WTC11 (cell line): ENCODE data around the gene DHPS. TPM values are rescaled to one million over a fixed set of nuclear protein-coding genes. Genes with fewer than 3 reads are reported as not detected.
"Not testable (repeated sequence)": the region's sequence is repeated elsewhere in the genome, so short reads cannot be mapped to it uniquely, and the experiment has no call there.

ENCODE experiments used
- ATAC-seq: fragments of 200-7000 bp; cut with Tn5 transposase; 2 replicates; pipeline ENCODE4 v1.10.0; 2021; ENCODE audit warnings: mild to moderate bottlenecking, moderate library complexity
- CTCF ChIA-PET: fragments of 300-600 bp; sonication (Branson Sonifier 250); formaldehyde crosslinking; loops from one replicate; lab custom pipeline; 2021; ENCODE audit warnings: antibody characterized with exemption; lab: Charles Lee
- POLR2A ChIA-PET: fragments of 350-600 bp; sonication (Branson Sonifier 250); formaldehyde crosslinking; loops from one replicate; lab custom pipeline; 2021; ENCODE audit warnings: antibody characterized with exemption; lab: Charles Lee
- DNase-seq: peaks from one replicate; pipeline ENCODE4 v3.0.0; 2021; ENCODE audit warnings: low spot score
- H3K27ac Mint-ChIP-seq: 2 replicates; pipeline ENCODE4 v1.8.0; 2021; ENCODE audit warnings: mixed read lengths
- H3K27me3 Mint-ChIP-seq: 2 replicates; pipeline ENCODE4 v1.8.0; 2021; ENCODE audit warnings: low read depth, mild to moderate bottlenecking, moderate library complexity, mixed read lengths
- H3K36me3 Mint-ChIP-seq: 2 replicates; pipeline ENCODE4 v1.8.0; 2021; ENCODE audit warnings: mixed read lengths
- H3K4me1 Mint-ChIP-seq: 2 replicates; pipeline ENCODE4 v1.8.0; 2022; ENCODE audit warnings: mixed read lengths
- H3K4me3 Mint-ChIP-seq: 2 replicates; pipeline ENCODE4 v1.8.0; 2021; ENCODE audit warnings: mild to moderate bottlenecking, moderate library complexity, mixed read lengths
- H3K9me3 Mint-ChIP-seq: 2 replicates; pipeline ENCODE4 v1.8.0; 2021; ENCODE audit warnings: mixed read lengths
- E2F4 ChIP-seq: sonication (generic); formaldehyde crosslinking; IDR thresholded peaks from 2 replicates; pipeline ENCODE4 v1.8.1; 2022; ENCODE audit warnings: low read depth, mild to moderate bottlenecking, moderate library complexity, missing genetic modification reagents, borderline replicate concordance
- E2F5 ChIP-seq: sonication (generic); formaldehyde crosslinking; IDR thresholded peaks from 2 replicates; pipeline ENCODE4 v1.8.1; 2022; ENCODE audit warnings: mild to moderate bottlenecking, moderate library complexity, missing genetic modification reagents
- KAT7 ChIP-seq: sonication (generic); formaldehyde crosslinking; IDR thresholded peaks from 2 replicates; pipeline ENCODE4 v1.8.1; 2023; ENCODE audit warnings: missing genetic modification reagents, mild to moderate bottlenecking, borderline replicate concordance
- MLX ChIP-seq: sonication (generic); formaldehyde crosslinking; IDR thresholded peaks from 2 replicates; pipeline ENCODE4 v1.8.1; 2023; ENCODE audit warnings: mild to moderate bottlenecking, missing genetic modification reagents, moderate library complexity
- OVOL2 ChIP-seq: fragments of 250-450 bp; sonication (Bioruptor Pico); IDR thresholded peaks from 2 replicates; pipeline ENCODE4 v1.9.0; 2021; ENCODE audit warnings: mild to moderate bottlenecking, borderline replicate concordance
- PRDM15 ChIP-seq: sonication (generic); formaldehyde crosslinking; IDR thresholded peaks from 2 replicates; pipeline ENCODE4 v1.8.0; 2022; ENCODE audit warnings: missing genetic modification reagents
- SOX15 ChIP-seq: fragments of 250-450 bp; sonication (Bioruptor Pico); IDR thresholded peaks from 2 replicates; pipeline ENCODE4 v1.9.0; 2021; ENCODE audit warnings: mild to moderate bottlenecking
- STAT6 ChIP-seq: sonication (generic); formaldehyde crosslinking; conservative IDR thresholded peaks from 2 replicates; pipeline ENCODE4 v1.8.1; 2023; ENCODE audit warnings: mild to moderate bottlenecking, low read depth, missing genetic modification reagents, moderate library complexity
- TP53 ChIP-seq: sonication (generic); formaldehyde crosslinking; IDR thresholded peaks from 2 replicates; pipeline ENCODE4 v1.8.1; 2023; ENCODE audit warnings: mild to moderate bottlenecking, missing genetic modification reagents
- ZNF121 ChIP-seq: sonication (generic); formaldehyde crosslinking; IDR thresholded peaks from 2 replicates; pipeline ENCODE4 v1.8.0; 2023; ENCODE audit warnings: missing genetic modification reagents
- total RNA-seq: library from RNA; stranded (reverse); gene quantifications from 3 replicates; pipeline ENCODE4 v1.2.3, GENCODE V29; 2021

Gene DHPS
- total RNA-seq, 1 experiment from 2014 or later, result 115 TPM

- no peak for TF ChIP-seq E2F4
Observed at GRCh38 chr19:12646551-12646950, 35.1 kb downstream of the DHPS start (continued).

- H3K9me3 Mint-ChIP-seq, H3K27ac Mint-ChIP-seq, CTCF ChIA-PET, H3K36me3 Mint-ChIP-seq, POLR2A ChIA-PET, ATAC-seq, H3K4me3 Mint-ChIP-seq, DNase-seq: not testable (repeated sequence)
- H3K27me3 Mint-ChIP-seq, result peaks cover 27% of the 10 kb centered on the region
- H3K4me1 Mint-ChIP-seq, result peaks cover 15% of the 10 kb centered on the region
Observed at GRCh38 chr19:12643716-12644115, 38.0 kb downstream of the DHPS start.

GRCh38 chr19:12642506-12642905, 39.2 kb downstream of the DHPS start:
- H3K4me3 Mint-ChIP-seq, result no peak overlapping the region

More at GRCh38 chr19:12642506-12642905, 39.2 kb downstream of the DHPS start:
- ChIA-PET POLR2A (no interaction called here), CTCF (interaction anchor here (1.5 kb wide), 1 partner anchor 31 kb away, joined by 4 read pairs; no protein-coding TSS in a partner anchor)
- ATAC-seq, result no peak
- Mint-ChIP-seq H3K36me3 (no peaks in the 10 kb centered on the region), H3K27ac (no peak overlapping the region), H3K9me3 (no peaks in the 10 kb centered on the region), H3K4me1 (peaks cover 10% of the 10 kb centered on the region), H3K27me3 (peaks cover 27% of the 10 kb centered on the region)
- TF ChIP-seq ZNF121 (CRISPR knock-in tag), result no peak
- no peak for TF ChIP-seq KAT7 (CRISPR knock-in tag)
- TF ChIP-seq TP53 (CRISPR knock-in tag), result no peak
- no peak for TF ChIP-seq MLX (CRISPR knock-in tag)
- TF ChIP-seq STAT6, result no peak
- no peak for TF ChIP-seq E2F5 (CRISPR knock-in tag)
- TF ChIP-seq PRDM15 (CRISPR knock-in tag), result no peak
- no peak for TF ChIP-seq OVOL2 (CRISPR knock-in tag)
- no peak for TF ChIP-seq SOX15 (CRISPR knock-in tag)
- no peak for DNase-seq
